ENCODE measurements around the gene NSUN4.

The NSUN4 gene

DNA sequence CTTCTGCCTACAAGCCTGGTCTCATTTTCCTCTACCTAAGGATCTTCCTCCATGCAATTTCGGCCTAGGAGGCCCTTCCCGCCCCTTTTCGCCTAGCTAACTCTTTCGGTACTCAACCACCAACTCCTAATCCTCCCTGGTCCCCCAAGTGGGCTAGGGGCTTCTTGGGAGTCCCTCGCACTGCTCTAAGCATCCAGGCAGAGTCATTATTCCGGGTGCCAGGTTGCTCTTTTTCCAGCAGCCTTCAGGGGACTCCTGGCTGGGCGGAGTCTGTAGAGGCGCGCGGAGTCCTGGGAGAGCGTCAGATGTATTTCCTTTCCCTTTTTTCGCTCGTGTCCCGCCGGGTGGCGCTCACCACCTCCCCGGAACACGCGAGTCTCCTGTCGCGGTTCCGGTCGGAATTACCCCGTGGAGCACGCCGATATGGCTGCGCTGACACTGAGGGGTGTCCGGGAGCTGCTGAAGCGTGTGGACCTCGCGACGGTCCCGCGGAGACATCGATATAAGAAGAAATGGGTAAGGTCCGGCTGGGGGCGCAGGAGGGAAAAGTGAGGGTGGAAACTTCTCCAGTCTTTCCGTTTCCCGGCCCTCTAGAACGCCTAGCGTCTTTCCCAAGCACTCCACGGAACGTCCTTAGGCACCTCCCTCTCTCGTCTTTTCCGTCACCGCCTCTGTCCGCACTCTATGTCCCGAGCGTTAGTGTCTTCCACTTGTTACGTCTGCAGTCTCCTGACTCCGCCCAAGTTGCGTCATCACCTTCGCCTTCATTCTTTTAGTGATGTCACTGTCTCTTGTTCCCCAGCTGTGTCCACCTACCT, at the start of gene NSUN4:
TSS of gene NSUN4 (plus strand) at position 404 of the 818 bp plus-strand sequence. CDS start at position 424, 20 bp downstream.
- CTCF ChIA-PET: interaction anchor here (0.7 to 3.0 kb wide), 18 partner anchors 7 to 116 kb away, joined by 3 to 17 read pairs (median 6); partner anchors contain the start of genes LRRC41 and UQCRH
- POLR2A ChIA-PET: interaction anchor here (0.5 to 1.0 kb wide), 7 partner anchors 27 to 1907 kb away, joined by 3 to 5 read pairs (median 3); partner anchors contain the start of genes LRRC41 and UQCRH
- H3K4me3 ChIP-seq (ENCODE audit: low read depth, low read length): peak within 1 kb of the TSS; percentile 78
- peak; percentile 78 for DNase-seq (ENCODE audit: low read depth, low spot score)
- TF ChIP-seq, protein P1, sequence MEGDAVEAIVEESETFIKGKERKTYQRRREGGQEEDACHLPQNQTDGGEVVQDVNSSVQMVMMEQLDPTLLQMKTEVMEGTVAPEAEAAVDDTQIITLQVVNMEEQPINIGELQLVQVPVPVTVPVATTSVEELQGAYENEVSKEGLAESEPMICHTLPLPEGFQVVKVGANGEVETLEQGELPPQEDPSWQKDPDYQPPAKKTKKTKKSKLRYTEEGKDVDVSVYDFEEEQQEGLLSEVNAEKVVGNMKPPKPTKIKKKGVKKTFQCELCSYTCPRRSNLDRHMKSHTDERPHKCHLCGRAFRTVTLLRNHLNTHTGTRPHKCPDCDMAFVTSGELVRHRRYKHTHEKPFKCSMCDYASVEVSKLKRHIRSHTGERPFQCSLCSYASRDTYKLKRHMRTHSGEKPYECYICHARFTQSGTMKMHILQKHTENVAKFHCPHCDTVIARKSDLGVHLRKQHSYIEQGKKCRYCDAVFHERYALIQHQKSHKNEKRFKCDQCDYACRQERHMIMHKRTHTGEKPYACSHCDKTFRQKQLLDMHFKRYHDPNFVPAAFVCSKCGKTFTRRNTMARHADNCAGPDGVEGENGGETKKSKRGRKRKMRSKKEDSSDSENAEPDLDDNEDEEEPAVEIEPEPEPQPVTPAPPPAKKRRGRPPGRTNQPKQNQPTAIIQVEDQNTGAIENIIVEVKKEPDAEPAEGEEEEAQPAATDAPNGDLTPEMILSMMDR (IDR thresholded peaks at IDR 0.05; ENCODE audit: insufficient read depth, low read length, missing control alignments): peak; percentile 77

DNA sequence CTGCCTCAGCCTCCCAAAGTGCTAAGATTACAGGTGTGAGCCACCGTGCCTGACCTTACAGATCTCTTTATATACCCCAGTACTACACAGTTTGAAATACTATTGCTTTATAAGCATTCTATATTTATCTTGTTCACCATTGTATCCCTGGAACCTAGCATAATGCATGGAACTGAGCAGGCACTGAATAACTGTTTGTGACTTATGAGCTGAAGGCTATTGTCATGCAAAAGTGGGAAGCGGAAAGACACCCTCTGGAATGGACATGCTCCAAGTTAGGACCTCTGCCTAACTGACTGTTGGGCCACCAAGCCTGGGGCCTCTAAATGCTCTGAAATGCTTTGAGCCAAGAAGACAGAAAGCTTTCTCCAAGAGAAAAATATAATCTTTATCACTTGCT, 45.3 kb upstream of the NSUN4 start:
- TF ChIP-seq, protein P1 (IDR thresholded peaks at IDR 0.05; ENCODE audit: insufficient read depth, low read length, missing control alignments): no peak
- ChIA-PET POLR2A (interaction anchor here (0.9 to 1.1 kb wide), 2 partner anchors 8 to 33 kb away, joined by 3 read pairs; partner anchors contain the start of genes LRRC41 and UQCRH), CTCF (interaction anchor here (1.3 to 1.4 kb wide), 2 partner anchors 13 to 71 kb away, joined by 3 to 4 read pairs; no protein-coding TSS in a partner anchor)
- no peak overlapping the region for H3K4me3 ChIP-seq (ENCODE audit: low read depth, low read length)
- DNase-seq (ENCODE audit: low read depth, low spot score): no peak

DNA sequence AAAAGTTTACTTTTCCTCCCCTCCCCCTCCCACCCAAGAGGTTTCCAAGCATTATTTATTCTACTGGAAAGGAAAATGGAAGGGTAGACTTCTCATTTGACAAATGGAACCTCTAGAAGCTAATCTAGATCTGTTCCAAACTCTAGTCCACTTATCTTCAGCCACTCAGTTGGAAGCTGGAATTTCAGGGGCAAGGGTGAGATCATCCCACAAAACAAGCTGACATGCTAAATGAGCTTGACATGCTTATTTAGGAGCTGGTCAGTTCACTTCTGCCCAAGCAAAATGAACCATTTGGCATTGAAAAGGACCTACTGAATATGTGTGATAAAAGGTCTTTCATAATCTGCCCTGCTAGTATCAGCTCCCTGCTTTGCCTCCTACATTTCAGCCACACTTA, 42.2 kb upstream of the NSUN4 start:
- DNase-seq (ENCODE audit: low read depth, low spot score): no peak
- POLR2A ChIA-PET: no interaction called here

DNA sequence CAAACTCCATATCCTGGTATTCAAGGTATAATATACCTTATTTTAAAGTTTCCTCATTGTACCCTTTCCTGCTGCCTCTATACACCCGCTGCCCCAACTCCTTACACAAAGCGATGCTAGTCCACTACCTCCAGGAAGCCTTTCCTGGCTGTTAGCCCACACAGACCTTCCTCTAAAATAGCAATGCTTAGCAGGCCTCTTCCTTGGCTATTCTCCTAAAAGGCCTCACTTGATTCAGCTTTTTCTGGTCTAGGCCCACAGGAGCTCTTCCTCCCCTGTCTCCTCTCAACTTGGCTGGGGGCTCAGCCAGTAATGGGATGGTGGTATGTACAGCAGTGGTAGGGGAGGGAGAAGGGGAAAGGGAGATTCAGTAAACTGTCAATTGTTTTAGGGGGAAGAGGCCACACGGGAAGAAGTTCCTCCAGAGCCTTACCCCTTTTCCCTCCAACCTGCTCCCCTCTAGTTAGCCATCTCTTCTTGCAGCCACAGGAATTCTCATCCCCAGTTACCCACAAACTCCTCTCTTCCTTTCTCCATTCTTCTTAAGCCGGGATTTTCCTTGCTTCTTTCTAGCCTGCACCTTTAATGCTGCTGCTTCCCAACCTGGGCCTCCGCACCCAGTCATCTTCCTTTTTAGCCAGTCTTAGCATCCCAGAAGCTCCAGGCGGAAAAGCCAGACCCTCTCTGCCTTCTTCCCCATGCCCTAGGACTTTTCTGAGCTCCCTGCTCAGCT, 39.8 kb upstream of the NSUN4 start:
- ChIA-PET POLR2A (interaction anchor here (1.0 kb wide), 1 partner anchor 12 kb away, joined by 3 read pairs; no protein-coding TSS in a partner anchor), CTCF (interaction anchor here (1.2 to 1.6 kb wide), 3 partner anchors 13 to 47 kb away, joined by 5 to 7 read pairs (median 6); partner anchors contain the start of gene NSUN4)
- DNase-seq (ENCODE audit: low read depth, low spot score): no peak
- H3K4me3 ChIP-seq (ENCODE audit: low read depth, low read length): peak overlapping the region; percentile 78
- TF ChIP-seq, protein P1 (IDR thresholded peaks at IDR 0.05; ENCODE audit: insufficient read depth, low read length, missing control alignments): no peak

More for the DNA sequence above, 42.2 kb upstream of the NSUN4 start:
- no peak overlapping the region for H3K4me3 ChIP-seq (ENCODE audit: low read depth, low read length)
- TF ChIP-seq, protein P1 (IDR thresholded peaks at IDR 0.05; ENCODE audit: insufficient read depth, low read length, missing control alignments): no peak
- CTCF ChIA-PET: interaction anchor here (0.9 to 2.8 kb wide), 3 partner anchors 13 to 43 kb away, joined by 3 to 8 read pairs (median 3); partner anchors contain the start of gene NSUN4

DNA sequence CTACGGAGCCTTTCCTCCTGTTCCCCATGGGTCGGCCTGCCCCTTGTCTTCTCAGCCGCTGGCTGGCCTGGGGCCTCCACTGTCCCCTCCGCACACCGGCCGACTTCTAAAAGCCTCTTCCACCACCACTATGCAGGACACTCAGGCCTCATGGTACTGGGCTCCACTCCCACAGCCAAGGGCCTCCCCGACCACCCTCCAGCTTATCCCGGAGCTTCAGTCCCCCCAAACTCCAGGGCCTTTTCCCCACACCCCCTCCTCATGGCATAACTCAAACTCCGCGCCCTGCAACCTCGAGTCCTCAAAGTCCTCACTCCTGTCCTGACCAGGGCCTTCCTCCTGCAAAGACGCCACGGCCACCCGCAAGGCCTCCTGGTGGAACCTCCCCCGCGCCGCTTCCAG, 39.2 kb upstream of the NSUN4 start:
- DNase-seq (ENCODE audit: low read depth, low spot score): no peak
- POLR2A ChIA-PET: no interaction called here
- H3K4me3 ChIP-seq (ENCODE audit: low read depth, low read length): peak overlapping the region; percentile 78
- TF ChIP-seq, protein P1 (IDR thresholded peaks at IDR 0.05; ENCODE audit: insufficient read depth, low read length, missing control alignments): no peak
- CTCF ChIA-PET: interaction anchor here (1.2 to 1.6 kb wide), 3 partner anchors 13 to 46 kb away, joined by 5 to 7 read pairs (median 6); partner anchors contain the start of gene NSUN4
